Astrocyte (in vitro differentiated cells and primary cell): ENCODE results near the gene WBP2NL.

Experiments
- CTCF ChIP-seq: IDR thresholded peaks from 2 replicates; pipeline ENCODE4 v1.5.1; 2011; ENCODE audit warnings: low read depth, mild to moderate bottlenecking, inconsistent platforms, low read length, moderate library complexity; ENCODE audit not compliant: insufficient read depth
- EZH2 ChIP-seq: IDR thresholded peaks from 2 replicates; pipeline ENCODE4 v1.6.1; 2012; ENCODE audit warnings: mild to moderate bottlenecking, low read length, inconsistent platforms; ENCODE audit not compliant: insufficient read depth

- TF ChIP-seq EZH2 (no peak), CTCF (no peak)
These were observed 79.0 kb downstream of the WBP2NL start for GRCh38 chr22:42077486-42078125.
